ENCODE data around the gene ZBTB8A.

GRCh38 chr1:32605711-32606424 lies 66.6 kb downstream of the ZBTB8A start:
- TF ChIP-seq RAD21 (IDR thresholded peaks at IDR 0.05) (no peak), CTCF (IDR thresholded peaks at IDR 0.05; ENCODE audit: low read depth, low read length, missing input control) (no peak), REST (IDR thresholded peaks at IDR 0.05) (no peak), FOXA2 (IDR thresholded peaks at IDR 0.05) (no peak)
